DND-41 (cell line): ENCODE data around the gene PELI2.
A peak's percentile ranks its signal among the peaks of the same experiment; 100 is the strongest.

Experiments used
- ATAC-seq: fragments of 200-7000 bp; cut with Tn5 transposase; 3 replicates; pipeline ENCODE4 v1.9.1; 2021; ENCODE audit warnings: low read depth; ENCODE audit not compliant: insufficient read depth
- DNase-seq: peaks from one replicate; pipeline ENCODE4 v3.0.0-alpha.2; 2020
- H2AFZ ChIP-seq: 2 replicates; pipeline ENCODE4 v1.6.0; 2012; ENCODE audit warnings: low read depth, low read length
- H3K27ac ChIP-seq: 2 replicates; pipeline ENCODE4 v1.5.1; 2012; ENCODE audit warnings: low read length, inconsistent platforms
- H3K27me3 ChIP-seq: fragments of 200-600 bp; sonication (generic); 2 replicates; pipeline ENCODE4 v1.6.0; 2012; ENCODE audit warnings: low read length, mild to moderate bottlenecking, inconsistent platforms; ENCODE audit not compliant: insufficient read depth, poor library complexity
- H3K36me3 ChIP-seq: 2 replicates; pipeline ENCODE4 v1.5.1; 2012; ENCODE audit warnings: low read length, inconsistent platforms; ENCODE audit not compliant: insufficient read depth
- H3K4me1 ChIP-seq: 2 replicates; pipeline ENCODE4 v1.5.1; 2012; ENCODE audit warnings: mild to moderate bottlenecking, low read length; ENCODE audit not compliant: insufficient read depth
- H3K4me2 ChIP-seq: 2 replicates; pipeline ENCODE4 v1.6.0; 2012; ENCODE audit warnings: mild to moderate bottlenecking, moderate library complexity, low read length, inconsistent platforms; ENCODE audit not compliant: insufficient read depth
- H3K4me3 ChIP-seq, 2 experiments: fragments of 200-600 bp in 1 of 2; shearing (Covaris generic) in 1 of 2; 2 replicates each; pipeline ENCODE4 v1.5.1; 2012 to 2016; ENCODE audit warnings: inconsistent platforms in 2 of 2, low read length in 2 of 2, mild to moderate bottlenecking in 2 of 2, low read depth in 1 of 2, moderate library complexity in 1 of 2
- H3K79me2 ChIP-seq: 2 replicates; pipeline ENCODE4 v1.6.0; 2012; ENCODE audit warnings: low read length, inconsistent platforms; ENCODE audit not compliant: insufficient read depth
- H3K9ac ChIP-seq: 2 replicates; pipeline ENCODE4 v1.6.0; 2012; ENCODE audit warnings: low read depth, mild to moderate bottlenecking, inconsistent platforms, low read length, moderate library complexity
- H3K9me3 ChIP-seq: 2 replicates; pipeline ENCODE4 v1.5.1; 2012; ENCODE audit warnings: low read length, moderate library complexity, mild to moderate bottlenecking, inconsistent platforms; ENCODE audit not compliant: insufficient read depth, severe bottlenecking
- H4K20me1 ChIP-seq: 2 replicates; pipeline ENCODE4 v1.6.0; 2012; ENCODE audit warnings: low read length; ENCODE audit not compliant: insufficient read depth
- EZH2 ChIP-seq: IDR thresholded peaks from 3 replicates; pipeline ENCODE4 v1.6.1; 2012; ENCODE audit warnings: borderline replicate concordance, low read depth, mild to moderate bottlenecking, moderate library complexity, low read length, inconsistent platforms; ENCODE audit not compliant: severe bottlenecking
- TF ChIP-seq, protein P1 (sequence below): IDR thresholded peaks from 2 replicates; pipeline ENCODE4 v1.5.1; 2012; ENCODE audit warnings: borderline replicate concordance, low read length, moderate library complexity, mild to moderate bottlenecking; ENCODE audit not compliant: poor library complexity, severe bottlenecking; ENCODE audit errors: extremely low read depth

PELI2 gene

DNA sequence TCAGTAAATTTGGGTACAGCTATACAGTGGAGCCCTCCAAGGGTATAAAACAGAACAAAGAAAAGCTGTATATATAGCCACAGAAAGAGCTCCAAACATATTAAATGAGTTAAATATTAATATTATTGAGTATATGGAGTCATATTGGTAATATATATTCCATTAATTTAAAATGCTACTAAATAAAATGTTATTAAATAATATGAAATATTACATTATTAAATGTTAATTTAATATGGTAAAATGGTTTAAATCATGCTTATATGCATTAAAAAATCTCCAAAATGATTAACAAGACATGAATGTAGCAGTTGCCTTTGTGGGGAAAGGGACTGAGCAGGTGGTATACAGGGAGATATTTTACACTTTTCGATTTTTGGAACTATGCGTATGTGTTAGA, 164.0 kb downstream of the PELI2 start:
- no peak for ATAC-seq
- H3K4me2 ChIP-seq = no peak overlapping the region
- peaks cover 40% of the 10 kb centered on the region; the same call in 1 of the 2 replicates for H3K36me3 ChIP-seq
- no peak overlapping the region for H3K27ac ChIP-seq
- H2AFZ ChIP-seq = no peak overlapping the region
- H3K4me1 ChIP-seq = no peaks in the 10 kb centered on the region
- H3K9me3 ChIP-seq = no peaks in the 10 kb centered on the region
- H3K9ac ChIP-seq = no peak overlapping the region
- no peaks in the 10 kb centered on the region for H3K27me3 ChIP-seq
- TF ChIP-seq, protein P1, sequence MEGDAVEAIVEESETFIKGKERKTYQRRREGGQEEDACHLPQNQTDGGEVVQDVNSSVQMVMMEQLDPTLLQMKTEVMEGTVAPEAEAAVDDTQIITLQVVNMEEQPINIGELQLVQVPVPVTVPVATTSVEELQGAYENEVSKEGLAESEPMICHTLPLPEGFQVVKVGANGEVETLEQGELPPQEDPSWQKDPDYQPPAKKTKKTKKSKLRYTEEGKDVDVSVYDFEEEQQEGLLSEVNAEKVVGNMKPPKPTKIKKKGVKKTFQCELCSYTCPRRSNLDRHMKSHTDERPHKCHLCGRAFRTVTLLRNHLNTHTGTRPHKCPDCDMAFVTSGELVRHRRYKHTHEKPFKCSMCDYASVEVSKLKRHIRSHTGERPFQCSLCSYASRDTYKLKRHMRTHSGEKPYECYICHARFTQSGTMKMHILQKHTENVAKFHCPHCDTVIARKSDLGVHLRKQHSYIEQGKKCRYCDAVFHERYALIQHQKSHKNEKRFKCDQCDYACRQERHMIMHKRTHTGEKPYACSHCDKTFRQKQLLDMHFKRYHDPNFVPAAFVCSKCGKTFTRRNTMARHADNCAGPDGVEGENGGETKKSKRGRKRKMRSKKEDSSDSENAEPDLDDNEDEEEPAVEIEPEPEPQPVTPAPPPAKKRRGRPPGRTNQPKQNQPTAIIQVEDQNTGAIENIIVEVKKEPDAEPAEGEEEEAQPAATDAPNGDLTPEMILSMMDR = no peak
- TF ChIP-seq EZH2 = no peak
- H3K79me2 ChIP-seq = peaks cover 23% of the 10 kb centered on the region
- H4K20me1 ChIP-seq = no peaks in the 10 kb centered on the region
- no peak for DNase-seq
- H3K4me3 ChIP-seq = no peak overlapping the region

DNA sequence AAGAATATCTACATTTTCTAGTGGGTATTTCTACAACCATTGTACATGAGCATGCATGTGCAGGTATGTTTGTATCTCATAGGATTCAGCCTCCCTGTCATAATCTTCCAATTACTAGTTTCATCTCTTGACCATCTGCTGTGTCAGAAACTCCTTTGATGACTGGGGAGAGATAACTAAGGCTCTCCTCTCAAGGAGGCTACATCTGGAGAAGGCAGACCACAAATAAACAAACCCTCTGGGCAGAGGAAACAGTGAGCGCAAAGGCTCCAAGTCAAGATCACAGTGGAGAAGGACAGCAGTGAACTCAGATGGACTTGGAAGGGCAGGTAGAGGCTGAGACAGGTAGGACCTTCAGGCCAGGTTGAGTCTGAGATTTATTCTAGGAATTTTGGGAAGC, 166.4 kb downstream of the PELI2 start:
- H3K4me1 ChIP-seq = peaks cover 3% of the 10 kb centered on the region; the same call in 1 of the 2 replicates
- no peaks in the 10 kb centered on the region for H3K27me3 ChIP-seq
- H3K4me3 ChIP-seq = no peak overlapping the region
- H3K36me3 ChIP-seq = peaks cover 62% of the 10 kb centered on the region
- no peak overlapping the region for H3K4me2 ChIP-seq
- no peak overlapping the region for H3K27ac ChIP-seq
- no peak overlapping the region for H2AFZ ChIP-seq
- H4K20me1 ChIP-seq = no peaks in the 10 kb centered on the region
- no peaks in the 10 kb centered on the region for H3K9me3 ChIP-seq
- H3K79me2 ChIP-seq = peaks cover 16% of the 10 kb centered on the region; the same call in 1 of the 2 replicates
- ATAC-seq = 0 out of 3 replicates have a peak, but pooled peaks have one; percentile 17
- no peak for TF ChIP-seq EZH2
- TF ChIP-seq, protein P1 = no peak
- no peak for DNase-seq
- H3K9ac ChIP-seq = no peak overlapping the region

DNA sequence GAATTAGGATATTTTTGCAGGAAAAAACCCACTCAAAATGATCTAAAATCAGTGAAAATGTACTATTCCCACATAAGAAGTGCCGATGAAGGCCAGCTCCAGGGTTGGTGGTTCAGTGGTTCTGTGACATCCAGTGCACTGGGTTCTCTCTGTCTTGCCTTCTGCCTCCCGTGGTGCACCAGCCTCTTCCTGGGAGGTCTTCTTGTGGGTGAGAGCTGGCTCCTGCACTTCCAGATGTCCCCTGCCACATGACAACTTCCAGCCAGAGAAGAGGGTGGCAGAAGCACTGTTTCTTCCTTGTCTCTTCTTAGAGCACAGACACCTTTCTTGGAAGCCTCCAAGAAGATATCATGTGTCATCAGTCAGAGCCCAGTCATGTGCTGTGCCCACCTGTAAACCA, 170.9 kb downstream of the PELI2 start:
- Histone ChIP-seq H3K27me3 (no peaks in the 10 kb centered on the region), H3K4me2 (no peak overlapping the region), H3K4me3 (no peak overlapping the region), H3K9ac (no peak overlapping the region), H3K9me3 (no peaks in the 10 kb centered on the region), H3K36me3 (peaks cover 79% of the 10 kb centered on the region), H2AFZ (no peak overlapping the region), H4K20me1 (no peaks in the 10 kb centered on the region; the same call in 1 of the 2 replicates), H3K27ac (peak overlapping the region; percentile 55; the same call in 1 of the 2 replicates), H3K4me1 (peaks cover 3% of the 10 kb centered on the region; the same call in 1 of the 2 replicates), H3K79me2 (peaks cover 19% of the 10 kb centered on the region; the same call in 1 of the 2 replicates)
- ATAC-seq = peak; percentile 68
- DNase-seq = peak; percentile 25
- no peak for TF ChIP-seq EZH2
- TF ChIP-seq, protein P1 = no peak
